Panc1 (cell line): ENCODE results near the gene EPHA3. TPM values are rescaled to one million over a fixed set of nuclear protein-coding genes. Genes with fewer than 3 reads are reported as not detected.

Experiments
- ATAC-seq: fragments of 200-7000 bp; cut with Tn5 transposase; 2 replicates; pipeline ENCODE4 v1.9.1; 2020; ENCODE audit warnings: mild to moderate bottlenecking, moderate library complexity
- BruUV-seq: library from RNA; stranded (reverse); fragments of 400-500 nt; replicated peaks from 2 replicates; lab custom pipeline; 2021; lab: Mats Ljungman, UMichigan
- CTCF ChIA-PET: fragments of 300-600 bp; sonication (Branson Sonifier 250); formaldehyde crosslinking; loops from one replicate; lab custom pipeline; 2022; ENCODE audit warnings: antibody characterized with exemption; lab: Charles Lee
- POLR2A ChIA-PET: fragments of 300-600 bp; sonication (Branson Sonifier 250); formaldehyde crosslinking; loops from one replicate; lab custom pipeline; 2022; ENCODE audit warnings: antibody characterized with exemption; lab: Charles Lee
- DNase-seq: peaks from one replicate; pipeline ENCODE4 v3.0.0-alpha.2; 2010; ENCODE audit warnings: low read depth, low spot score
- H3K27ac ChIP-seq: 2 replicates; pipeline ENCODE4 v1.5.1; 2011; ENCODE audit warnings: mild to moderate bottlenecking, low read length, inconsistent platforms
- H3K27me3 ChIP-seq: fragments of 200-500 bp; sonication (Bioruptor generic); 2 replicates; pipeline ENCODE4 v1.6.0; 2014; ENCODE audit warnings: low read length, inconsistent platforms; ENCODE audit not compliant: control insufficient read depth, insufficient read depth
- H3K36me3 ChIP-seq: fragments of 200-500 bp; sonication (Bioruptor generic); 2 replicates; pipeline ENCODE4 v1.5.1; 2014; ENCODE audit warnings: inconsistent platforms, mild to moderate bottlenecking, low read length, moderate library complexity; ENCODE audit not compliant: control insufficient read depth, insufficient read depth
- H3K4me1 ChIP-seq: 2 replicates; pipeline ENCODE4 v1.5.1; 2011; ENCODE audit warnings: inconsistent platforms, mild to moderate bottlenecking, low read length, moderate library complexity; ENCODE audit not compliant: control insufficient read depth, insufficient read depth
- H3K4me3 ChIP-seq, 2 experiments: 2 replicates each; pipeline ENCODE4 v1.5.1; 2011 to 2012; ENCODE audit warnings: low read depth in 2 of 2, low read length in 2 of 2, mild to moderate bottlenecking in 2 of 2, inconsistent platforms in 1 of 2, moderate library complexity in 1 of 2
- H3K9me3 ChIP-seq: fragments of 200-500 bp; sonication (Bioruptor generic); 2 replicates; pipeline ENCODE4 v1.5.1; 2014; ENCODE audit warnings: low read depth, mild to moderate bottlenecking, inconsistent platforms, low read length, moderate library complexity; ENCODE audit not compliant: control insufficient read depth, insufficient read depth
- POLR2AphosphoS5 ChIP-seq: IDR thresholded peaks from 2 replicates; pipeline ENCODE4 v1.6.1; 2012; ENCODE audit warnings: mild to moderate bottlenecking, low read depth, low read length, moderate library complexity
- REST ChIP-seq, 2 experiments: IDR thresholded peaks; 2 replicates each; pipeline ENCODE4 v1.6.1; 2011 to 2012; ENCODE audit warnings: low read depth in 2 of 2, control low read depth in 1 of 2, low read length in 1 of 2, mild to moderate bottlenecking in 1 of 2, moderate library complexity in 1 of 2; ENCODE audit not compliant: insufficient read depth in 1 of 2
- SIN3A ChIP-seq: IDR thresholded peaks from 2 replicates; pipeline ENCODE4 v1.6.1; 2012; ENCODE audit warnings: low read depth, mild to moderate bottlenecking, low read length, moderate library complexity, borderline replicate concordance; ENCODE audit not compliant: insufficient read depth
- TCF7L2 ChIP-seq: IDR thresholded peaks from 2 replicates; pipeline ENCODE4 v1.6.1; 2011; ENCODE audit warnings: mild to moderate bottlenecking, low read depth, low read length, inconsistent platforms
- in situ Hi-C: cut with HindIII; loops from 2 replicates; pipeline ENCODE4 v1.10.0; 2016; ENCODE audit warnings: low sequenced_read_pairs, low pct_unique_long_range_greater_than_20kb
- intact Hi-C: fragments of 100-400 bp; cut with micrococcal nuclease; formaldehyde crosslinking; loops from one replicate; pipeline ENCODE4 v1.10.0; 2022; ENCODE audit not compliant: unreplicated experiment
- total RNA-seq: library from RNA; stranded (reverse); gene quantifications from one replicate; pipeline ENCODE4 v1.2.1, GENCODE V29; 2021; ENCODE audit not compliant: unreplicated experiment
- TF ChIP-seq, protein P1 (sequence below): fragments of 450-650 bp; IDR thresholded peaks from 2 replicates; pipeline ENCODE4 v1.5.1; 2017; ENCODE audit warnings: mild to moderate bottlenecking

Gene EPHA3
- total RNA-seq, 1 experiment from 2014 or later, result 0.05 TPM

DNA sequence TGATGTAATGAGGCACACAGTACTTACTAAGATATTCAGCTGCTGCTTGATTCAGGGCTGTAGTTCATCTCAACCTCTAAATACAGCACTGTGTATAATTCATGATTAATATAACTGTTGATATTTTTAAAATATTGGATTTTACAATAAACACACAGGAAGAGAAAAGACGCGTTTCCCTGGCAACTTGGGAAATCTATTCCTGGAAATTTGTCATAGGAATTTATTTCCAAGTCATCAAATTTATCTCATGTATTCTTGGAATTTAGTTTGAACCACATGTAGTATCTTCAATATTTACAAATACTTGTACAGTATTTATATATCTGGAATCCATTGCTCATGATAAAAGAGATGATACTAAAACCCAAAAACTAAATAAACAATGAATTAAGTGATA lies 30.6 kb downstream of the EPHA3 start:
- Histone ChIP-seq H3K4me1 (no peaks in the 10 kb centered on the region), H3K27ac (no peak overlapping the region), H3K27me3 (no peaks in the 10 kb centered on the region), H3K4me3 (no peak overlapping the region), H3K36me3 (no peaks in the 10 kb centered on the region), H3K9me3 (no peaks in the 10 kb centered on the region)
- TF ChIP-seq REST (IDR thresholded peaks at IDR 0.05; ENCODE audit: insufficient read depth in 1 of 2, low read depth in 2 of 2, low read length in 1 of 2) (no peak), POLR2AphosphoS5 (no peak), SIN3A (no peak), TCF7L2 (no peak)
- ATAC-seq (no peak), DNase-seq (no peak)
- in situ Hi-C loops, result no loop called here
- intact Hi-C loops, result no loop called here
- ChIA-PET POLR2A (no interaction called here), CTCF (no interaction called here)
- BruUV-seq, result no TSS peak

GRCh38 chr3:89139870-89140269 lies 32.4 kb downstream of the EPHA3 start:
- no TSS peak for BruUV-seq
- H3K4me3 ChIP-seq, result no peak overlapping the region
- H3K4me1 ChIP-seq, result no peaks in the 10 kb centered on the region
- ChIA-PET POLR2A (no interaction called here), CTCF (no interaction called here)
- H3K27ac ChIP-seq, result no peak overlapping the region
- H3K36me3 ChIP-seq, result no peaks in the 10 kb centered on the region
- intact Hi-C loops, result no loop called here
- no peak for TF ChIP-seq SIN3A
- TF ChIP-seq, protein P1, sequence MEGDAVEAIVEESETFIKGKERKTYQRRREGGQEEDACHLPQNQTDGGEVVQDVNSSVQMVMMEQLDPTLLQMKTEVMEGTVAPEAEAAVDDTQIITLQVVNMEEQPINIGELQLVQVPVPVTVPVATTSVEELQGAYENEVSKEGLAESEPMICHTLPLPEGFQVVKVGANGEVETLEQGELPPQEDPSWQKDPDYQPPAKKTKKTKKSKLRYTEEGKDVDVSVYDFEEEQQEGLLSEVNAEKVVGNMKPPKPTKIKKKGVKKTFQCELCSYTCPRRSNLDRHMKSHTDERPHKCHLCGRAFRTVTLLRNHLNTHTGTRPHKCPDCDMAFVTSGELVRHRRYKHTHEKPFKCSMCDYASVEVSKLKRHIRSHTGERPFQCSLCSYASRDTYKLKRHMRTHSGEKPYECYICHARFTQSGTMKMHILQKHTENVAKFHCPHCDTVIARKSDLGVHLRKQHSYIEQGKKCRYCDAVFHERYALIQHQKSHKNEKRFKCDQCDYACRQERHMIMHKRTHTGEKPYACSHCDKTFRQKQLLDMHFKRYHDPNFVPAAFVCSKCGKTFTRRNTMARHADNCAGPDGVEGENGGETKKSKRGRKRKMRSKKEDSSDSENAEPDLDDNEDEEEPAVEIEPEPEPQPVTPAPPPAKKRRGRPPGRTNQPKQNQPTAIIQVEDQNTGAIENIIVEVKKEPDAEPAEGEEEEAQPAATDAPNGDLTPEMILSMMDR, result no peak
- TF ChIP-seq REST (IDR thresholded peaks at IDR 0.05; ENCODE audit: insufficient read depth in 1 of 2, low read depth in 2 of 2, low read length in 1 of 2), result no peak
- TF ChIP-seq TCF7L2, result no peak
- no peak for TF ChIP-seq POLR2AphosphoS5
- in situ Hi-C loops, result no loop called here
- H3K9me3 ChIP-seq, result no peaks in the 10 kb centered on the region
- no peaks in the 10 kb centered on the region for H3K27me3 ChIP-seq
- DNase-seq (no peak), ATAC-seq (no peak)
